Measurements from ENCODE around the gene LCE1E.

Gene LCE1E

DNA sequence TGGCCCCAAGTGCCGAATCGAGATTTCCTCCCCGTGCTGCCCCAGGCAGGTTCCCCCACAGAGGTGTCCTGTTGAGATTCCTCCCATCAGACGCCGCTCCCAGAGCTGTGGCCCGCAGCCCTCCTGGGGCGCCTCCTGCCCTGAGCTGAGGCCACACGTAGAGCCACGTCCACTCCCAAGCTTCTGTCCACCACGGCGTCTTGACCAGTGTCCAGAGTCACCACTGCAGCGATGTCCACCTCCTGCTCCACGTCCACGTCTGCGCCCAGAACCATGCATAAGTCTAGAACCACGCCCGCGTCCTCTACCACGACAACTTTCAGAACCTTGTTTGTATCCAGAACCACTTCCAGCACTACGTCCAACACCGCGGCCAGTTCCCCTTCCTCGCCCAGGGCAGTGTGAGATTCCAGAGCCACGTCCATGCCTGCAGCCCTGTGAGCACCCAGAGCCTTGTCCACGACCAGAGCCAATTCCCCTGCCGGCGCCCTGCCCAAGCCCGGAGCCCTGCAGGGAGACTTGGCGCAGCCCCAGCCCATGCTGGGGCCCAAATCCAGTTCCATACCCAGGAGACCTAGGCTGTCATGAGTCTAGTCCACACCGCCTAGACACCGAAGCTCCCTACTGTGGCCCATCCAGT is 25.4 kb upstream of the LCE1E start:
- Mint-ChIP-seq H3K4me3 (no peak overlapping the region), H3K27me3 (peaks cover 15 to 20% of the 10 kb centered on the region in 2 donors), H3K9me3 (no peaks in the 10 kb centered on the region), H3K27ac (no peak overlapping the region), H3K4me1 (no peaks in the 10 kb centered on the region), H3K36me3 (no peaks in the 10 kb centered on the region)
- no peak for DNase-seq
- ATAC-seq (replicated peaks) = no peak

GRCh38 chr1:152761609-152762213 is 24.3 kb upstream of the LCE1E start:
- peaks cover 11 to 12% of the 10 kb centered on the region in 2 donors for H3K27me3 Mint-ChIP-seq
- no peaks in the 10 kb centered on the region for H3K36me3 Mint-ChIP-seq
- no peak for DNase-seq
- H3K27ac Mint-ChIP-seq = no peak overlapping the region
- ATAC-seq (replicated peaks) = no peak
- H3K4me3 Mint-ChIP-seq = no peak overlapping the region
- H3K9me3 Mint-ChIP-seq = no peaks in the 10 kb centered on the region
- H3K4me1 Mint-ChIP-seq = no peaks in the 10 kb centered on the region

DNA sequence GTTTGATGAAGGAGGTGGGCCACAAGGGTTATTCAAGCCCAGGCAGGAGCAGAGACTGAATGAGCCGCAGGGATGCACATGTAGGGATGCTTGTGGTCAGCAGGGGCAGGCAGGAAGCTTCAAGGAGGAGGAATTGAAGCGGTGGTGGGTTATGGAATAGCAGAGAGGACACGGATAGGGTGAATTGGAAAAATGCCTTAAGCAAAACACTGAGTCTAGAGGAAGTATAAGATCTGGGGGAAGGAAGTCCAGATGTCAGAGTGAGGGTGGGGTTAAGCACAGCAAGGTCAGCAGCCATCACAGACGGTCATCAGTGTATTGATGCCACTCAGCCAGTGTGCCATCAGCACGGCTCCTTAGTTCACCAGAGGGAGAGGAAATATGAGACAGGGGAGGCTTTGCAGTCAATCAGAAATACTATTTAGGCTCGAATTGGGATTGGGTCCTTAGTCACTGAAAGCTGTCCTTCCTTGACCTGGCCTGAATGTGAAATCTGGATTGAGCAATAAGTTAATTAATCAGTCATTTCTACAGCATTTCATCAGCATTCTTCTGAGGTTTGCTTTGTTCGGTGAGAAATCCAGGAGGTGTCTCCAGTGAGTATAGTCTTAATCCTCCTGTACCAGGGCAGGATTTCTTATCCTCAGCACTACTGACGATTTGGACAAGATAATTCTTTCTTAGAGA is 17.1 kb upstream of the LCE1E start:
- Mint-ChIP-seq H3K9me3 (peaks cover 4% of the 10 kb centered on the region in 2 donors), H3K27me3 (peaks cover 9 to 15% of the 10 kb centered on the region in 2 donors), H3K4me3 (no peak overlapping the region), H3K27ac (no peak overlapping the region), H3K4me1 (no peaks in the 10 kb centered on the region), H3K36me3 (no peaks in the 10 kb centered on the region)
- DNase-seq (no peak), ATAC-seq (replicated peaks) (no peak)

DNA sequence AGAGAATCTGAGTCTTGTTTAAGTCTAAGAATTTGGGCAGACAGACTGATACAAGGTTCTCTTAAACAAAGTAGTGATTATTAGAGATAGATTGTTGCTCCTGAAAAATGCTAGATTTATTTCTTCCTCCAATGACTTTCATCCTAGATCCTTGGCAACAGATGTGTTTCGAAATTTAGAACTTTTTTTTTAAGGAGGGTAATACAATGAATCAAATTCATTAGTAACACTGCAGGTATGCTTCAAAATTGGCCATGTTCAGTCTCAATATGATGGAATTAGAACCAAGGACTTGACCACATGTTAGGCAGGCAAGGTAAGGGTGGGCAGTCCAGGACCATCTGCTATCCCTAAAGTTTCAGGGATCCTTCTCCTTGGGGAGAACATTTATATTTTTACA is 15.6 kb upstream of the LCE1E start:
- ATAC-seq (replicated peaks) = no peak
- Mint-ChIP-seq H3K4me3 (no peak overlapping the region), H3K4me1 (no peaks in the 10 kb centered on the region), H3K36me3 (no peaks in the 10 kb centered on the region), H3K27me3 (peaks cover 14 to 16% of the 10 kb centered on the region in 2 donors), H3K9me3 (peaks cover 4% of the 10 kb centered on the region in 2 donors), H3K27ac (no peak overlapping the region)
- DNase-seq = no peak

- Mint-ChIP-seq H3K4me3 (no peak within 1 kb of the TSS), H3K4me1 (no peaks in the 10 kb centered on the region), H3K36me3 (no peaks in the 10 kb centered on the region), H3K27me3 (peaks cover 10 to 22% of the 10 kb centered on the region in 2 donors), H3K9me3 (peaks cover 4% of the 10 kb centered on the region in 2 donors), H3K27ac (no peak within 1 kb of the TSS)
- no peak for DNase-seq
- ATAC-seq (replicated peaks) = no peak
These were observed 11.2 kb upstream of the LCE1E start, which contains the start of gene LCE1F for GRCh38 chr1:152774875-152775274. LCE1F (plus strand) TSS chr1:152775140; CDS start chr1:152776372, 1,232 bp downstream.

GRCh38 chr1:152776361-152776760 is 9.7 kb upstream of the LCE1E start:
- no peak for DNase-seq
- Mint-ChIP-seq H3K4me1 (no peaks in the 10 kb centered on the region), H3K27me3 (peaks cover 14 to 17% of the 10 kb centered on the region in 2 donors), H3K36me3 (no peaks in the 10 kb centered on the region), H3K9me3 (peaks cover 2 to 4% of the 10 kb centered on the region in 2 donors), H3K4me3 (no peak overlapping the region), H3K27ac (no peak overlapping the region)
- no peak for ATAC-seq (replicated peaks)

DNA sequence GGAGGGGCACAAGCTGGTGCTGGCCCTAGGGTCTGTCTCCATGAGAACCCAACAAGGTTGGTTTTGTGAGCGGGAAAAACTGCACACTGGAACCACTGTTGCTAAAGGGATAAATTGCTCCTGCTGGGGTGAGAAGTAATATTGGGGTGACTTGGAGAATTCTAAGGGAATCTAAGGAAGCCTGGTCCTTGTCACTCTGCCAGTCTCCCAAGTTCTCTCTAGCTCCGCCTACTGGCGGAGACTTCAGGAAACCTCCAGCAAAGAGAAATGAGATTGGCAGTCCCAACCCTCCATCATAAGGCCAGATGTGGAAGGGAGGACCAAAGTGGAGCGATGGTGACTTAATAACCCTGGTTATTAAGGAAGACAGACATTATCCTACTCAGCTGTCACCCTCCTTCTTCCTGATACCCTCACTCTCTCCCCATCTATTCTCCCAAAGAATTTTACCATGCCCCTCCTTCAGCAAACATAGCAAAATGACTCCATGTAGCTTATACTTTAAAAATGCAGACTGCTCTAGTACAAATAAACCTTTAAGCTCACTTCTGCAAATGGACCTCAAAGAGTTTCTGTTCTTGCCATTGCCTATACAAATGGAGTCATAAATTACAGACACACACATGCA is 8.4 kb upstream of the LCE1E start:
- H3K4me1 Mint-ChIP-seq = no peaks in the 10 kb centered on the region
- H3K4me3 Mint-ChIP-seq = no peak overlapping the region
- peaks cover 19 to 21% of the 10 kb centered on the region in 2 donors for H3K27me3 Mint-ChIP-seq
- H3K36me3 Mint-ChIP-seq = no peaks in the 10 kb centered on the region
- H3K9me3 Mint-ChIP-seq = no peaks in the 10 kb centered on the region
- no peak overlapping the region for H3K27ac Mint-ChIP-seq
- no peak for ATAC-seq (replicated peaks)
- DNase-seq = no peak

GRCh38 chr1:152783095-152783494 is 3.0 kb upstream of the LCE1E start:
- no peak overlapping the region for H3K27ac Mint-ChIP-seq
- no peak overlapping the region for H3K4me3 Mint-ChIP-seq
- DNase-seq = no peak
- no peaks in the 10 kb centered on the region for H3K9me3 Mint-ChIP-seq
- ATAC-seq (replicated peaks) = no peak
- no peaks in the 10 kb centered on the region for H3K36me3 Mint-ChIP-seq
- H3K4me1 Mint-ChIP-seq = no peaks in the 10 kb centered on the region
- peaks cover 30 to 43% of the 10 kb centered on the region in 2 donors for H3K27me3 Mint-ChIP-seq

- H3K4me1 Mint-ChIP-seq = no peaks in the 10 kb centered on the region
- ATAC-seq (replicated peaks) = no peak
- peaks cover 0 to 4% of the 10 kb centered on the region in 2 donors for H3K9me3 Mint-ChIP-seq
- H3K27ac Mint-ChIP-seq = no peak overlapping the region
- H3K27me3 Mint-ChIP-seq = peaks cover 11 to 12% of the 10 kb centered on the region in 2 donors
- no peak for DNase-seq
- no peaks in the 10 kb centered on the region for H3K36me3 Mint-ChIP-seq
- no peak overlapping the region for H3K4me3 Mint-ChIP-seq
These were observed 9.6 kb downstream of the LCE1E start for GRCh38 chr1:152795686-152796085.

- ATAC-seq (replicated peaks) (no peak), DNase-seq (no peak)
- Mint-ChIP-seq H3K27me3 (peaks cover 14 to 15% of the 10 kb centered on the region in 2 donors), H3K4me1 (no peaks in the 10 kb centered on the region), H3K4me3 (no peak within 1 kb of the TSS), H3K36me3 (no peaks in the 10 kb centered on the region), H3K27ac (no peak within 1 kb of the TSS), H3K9me3 (peaks cover 0 to 4% of the 10 kb centered on the region in 2 donors)
These were observed 10.4 kb downstream of the LCE1E start, which contains the start of gene LCE1D for GRCh38 chr1:152796421-152796820. LCE1D (plus strand) TSS chr1:152796721; CDS start chr1:152797795, 1,074 bp downstream.

DNA sequence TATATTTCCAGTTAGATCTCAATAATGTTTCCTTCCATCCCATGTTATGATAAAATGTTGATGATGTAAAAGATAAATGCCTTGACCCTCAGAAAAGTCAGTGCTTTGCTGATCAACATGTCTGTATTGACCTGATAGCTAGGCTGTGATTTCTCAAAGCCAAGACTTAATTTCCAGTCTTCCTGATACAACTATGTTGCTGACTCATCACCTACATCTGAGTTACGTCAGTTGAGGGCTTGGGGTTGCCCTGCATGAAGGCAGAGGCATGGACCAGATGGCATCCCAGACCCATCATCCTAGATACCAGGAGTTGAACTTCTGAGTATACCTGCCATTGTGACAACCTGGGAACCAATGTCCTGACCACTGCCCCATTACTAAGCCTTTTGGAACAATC is 15.3 kb downstream of the LCE1E start:
- H3K4me1 Mint-ChIP-seq = no peaks in the 10 kb centered on the region
- peaks cover 0 to 4% of the 10 kb centered on the region in 2 donors for H3K9me3 Mint-ChIP-seq
- ATAC-seq (replicated peaks) = no peak
- no peak for DNase-seq
- H3K27me3 Mint-ChIP-seq = peaks cover 42 to 44% of the 10 kb centered on the region in 2 donors
- H3K4me3 Mint-ChIP-seq = no peak overlapping the region
- no peak overlapping the region for H3K27ac Mint-ChIP-seq
- H3K36me3 Mint-ChIP-seq = no peaks in the 10 kb centered on the region

DNA sequence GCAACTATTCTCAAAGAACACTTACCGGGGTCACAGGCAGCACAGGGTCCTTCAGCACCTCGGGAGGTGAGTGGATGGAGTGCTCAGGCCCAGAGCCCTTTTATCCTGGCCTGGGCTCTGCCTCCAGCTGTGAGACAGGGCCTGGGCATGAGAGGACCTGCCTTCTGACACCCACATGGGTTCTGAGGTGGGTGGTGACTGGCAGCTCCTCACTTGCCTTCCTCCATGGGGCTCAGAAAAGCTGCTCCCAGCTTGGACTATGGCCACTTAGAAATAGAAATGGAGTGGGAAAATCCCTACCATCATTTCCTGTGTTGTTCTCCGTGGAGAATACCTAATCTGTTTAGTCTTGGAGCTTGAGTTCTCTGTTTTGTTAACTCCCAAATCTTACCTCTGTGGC is 20.5 kb downstream of the LCE1E start, which contains the start of gene LCE1C:
Gene LCE1C (minus strand): TSS at position 76 of the 400 bp plus-strand sequence. CDS start 1,173 bp downstream, outside the sequence.
- H3K36me3 Mint-ChIP-seq = no peaks in the 10 kb centered on the region
- H3K9me3 Mint-ChIP-seq = peaks cover 1 to 3% of the 10 kb centered on the region in 2 donors
- no peaks in the 10 kb centered on the region for H3K4me1 Mint-ChIP-seq

DNA sequence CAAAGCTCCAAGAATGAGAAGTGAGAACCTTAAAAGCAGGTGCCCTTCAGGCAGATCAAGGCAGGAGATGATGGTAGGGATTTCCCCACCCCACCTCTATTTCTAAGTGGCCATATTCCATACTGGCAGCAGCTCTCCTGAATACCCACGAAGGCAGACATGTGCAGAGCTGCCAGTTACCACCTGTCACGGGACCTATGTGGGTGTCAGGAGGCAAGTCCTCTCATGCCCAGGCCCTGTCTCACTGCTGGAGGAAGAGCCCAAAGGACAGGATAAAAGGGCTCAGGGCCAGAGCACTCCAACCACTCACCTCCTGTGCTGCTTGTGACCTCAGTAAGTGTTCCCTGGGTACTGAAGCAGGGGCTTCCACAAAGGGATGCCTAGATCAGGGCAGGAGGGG is 25.0 kb downstream of the LCE1E start:
- Mint-ChIP-seq H3K27me3 (peaks cover 13 to 30% of the 10 kb centered on the region in 2 donors), H3K4me3 (no peak overlapping the region), H3K9me3 (peaks cover 1 to 3% of the 10 kb centered on the region in 2 donors), H3K36me3 (no peaks in the 10 kb centered on the region), H3K4me1 (no peaks in the 10 kb centered on the region), H3K27ac (no peak overlapping the region)
- peak; percentile 31 to 48 for ATAC-seq (replicated peaks)
- DNase-seq = no peak

More for the DNA sequence above, 20.5 kb downstream of the LCE1E start, which contains the start of gene LCE1C:
- no peak within 1 kb of the TSS for H3K4me3 Mint-ChIP-seq
- DNase-seq (no peak), ATAC-seq (replicated peaks) (no peak)
- H3K27me3 Mint-ChIP-seq = peaks cover 28 to 38% of the 10 kb centered on the region in 2 donors
- no peak within 1 kb of the TSS for H3K27ac Mint-ChIP-seq

- DNase-seq = no peak
- H3K4me1 Mint-ChIP-seq = no peaks in the 10 kb centered on the region
- no peak within 1 kb of the TSS for H3K27ac Mint-ChIP-seq
- no peak for ATAC-seq (replicated peaks)
- H3K4me3 Mint-ChIP-seq = no peak within 1 kb of the TSS
- H3K27me3 Mint-ChIP-seq = peaks cover 15 to 30% of the 10 kb centered on the region in 2 donors
- H3K36me3 Mint-ChIP-seq = no peaks in the 10 kb centered on the region
- H3K9me3 Mint-ChIP-seq = peaks cover 1 to 3% of the 10 kb centered on the region in 2 donors
These were observed 25.6 kb downstream of the LCE1E start, which contains the start of gene LCE1B for GRCh38 chr1:152811671-152812070. LCE1B (plus strand) TSS chr1:152811971; CDS start chr1:152812447, 476 bp downstream.

Data from stimulated activated naive B cell treated with anti-CD40 and anti-IgM and Interleukin-4, amounts not matched to agents 10 μg/mL and 1 μg/mL and 100 μg/mL, for 72 hours (primary cell).